HepG2 (cell line): ENCODE measurements around the gene CEP78. TPM values are rescaled to one million over a fixed set of nuclear protein-coding genes. Genes with fewer than 3 reads are reported as not detected.
A peak's percentile ranks its signal among the peaks of the same experiment; 100 is the strongest.

Source experiments
- ATF7 ChIP-seq, 2 experiments: fragments of 450-650 bp in 1 of 2; sonication (generic) in 1 of 2; formaldehyde crosslinking in 1 of 2; IDR thresholded peaks; 2 replicates each; pipeline versions ENCODE4 v1.4.0 to v1.6.1; 2016 to 2020; ENCODE audit warnings: antibody characterized with exemption in 1 of 2, mild to moderate bottlenecking in 1 of 2, missing genetic modification reagents in 1 of 2
- CC2D1A ChIP-seq: sonication (generic); formaldehyde crosslinking; IDR thresholded peaks from 2 replicates; pipeline ENCODE4 v1.8.1; 2023; ENCODE audit warnings: mild to moderate bottlenecking, missing genetic modification reagents
- CREBL2 ChIP-seq: sonication (generic); formaldehyde crosslinking; IDR thresholded peaks from 2 replicates; pipeline ENCODE4 v1.8.1; 2023; ENCODE audit warnings: missing genetic modification reagents, mild to moderate bottlenecking, borderline replicate concordance
- NFAT5 ChIP-seq: sonication (generic); formaldehyde crosslinking; IDR thresholded peaks from 2 replicates; pipeline ENCODE4 v1.4.0; 2020; ENCODE audit warnings: missing genetic modification reagents
- PAXIP1 ChIP-seq: sonication (generic); formaldehyde crosslinking; conservative IDR thresholded peaks from 2 replicates; pipeline ENCODE4 v1.4.0; 2020; ENCODE audit warnings: mild to moderate bottlenecking, missing genetic modification reagents, moderate library complexity
- TMF1 ChIP-seq: sonication (generic); formaldehyde crosslinking; IDR thresholded peaks from 2 replicates; pipeline ENCODE4 v1.8.1; 2022; ENCODE audit warnings: low read depth, missing genetic modification reagents
- UBTF ChIP-seq: sonication (generic); formaldehyde crosslinking; IDR thresholded peaks from 2 replicates; pipeline ENCODE4 v1.4.0; 2020; ENCODE audit warnings: mild to moderate bottlenecking, missing genetic modification reagents
- ZBTB20 ChIP-seq: sonication (generic); formaldehyde crosslinking; IDR thresholded peaks from 2 replicates; pipeline ENCODE4 v1.8.1; 2023; ENCODE audit warnings: missing genetic modification reagents, low read depth, mild to moderate bottlenecking, borderline replicate concordance
- ZNF264 ChIP-seq: sonication (generic); formaldehyde crosslinking; IDR thresholded peaks from 2 replicates; pipeline ENCODE4 v1.4.0; 2020; ENCODE audit warnings: missing genetic modification reagents
- ZNF672 ChIP-seq: sonication (generic); formaldehyde crosslinking; IDR thresholded peaks from 2 replicates; pipeline ENCODE4 v1.8.1; 2022; ENCODE audit warnings: missing genetic modification reagents
- ZNF83 ChIP-seq: sonication (generic); formaldehyde crosslinking; IDR thresholded peaks from 2 replicates; pipeline ENCODE4 v1.4.0; 2020; ENCODE audit warnings: missing genetic modification reagents, mild to moderate bottlenecking, borderline replicate concordance
- polyA plus RNA-seq, 8 experiments: library from polyadenylated mRNA; depleted of rRNA in 3 of 8; stranded (reverse) in 7 of 8; unstranded in 1 of 8; fragments of >200 nt; fragmentation: Illumina TruSeq in 4 of 8; extraction: Trizol in 4 of 8; gene quantifications; 2 replicates each; pipeline versions ENCODE4 v1.2.1 to v1.2.3, GENCODE V29; 2011 to 2016; ENCODE audit warnings: low read depth in 4 of 8, missing spikeins in 1 of 8, mixed read lengths in 1 of 8; ENCODE audit not compliant: insufficient read depth in 1 of 8
- total RNA-seq, 5 experiments: library from RNA; depleted of rRNA; stranded (reverse); fragments of >200 nt; fragmentation: Illumina TruSeq; extraction: Trizol; gene quantifications; 2 replicates each; pipeline ENCODE4 v1.2.3, GENCODE V29; 2016; ENCODE audit warnings: low read depth in 1 of 5
- TF ChIP-seq, protein P1 (sequence below): sonication (generic); formaldehyde crosslinking; IDR thresholded peaks from 2 replicates; pipeline ENCODE4 v1.5.0; 2020; ENCODE audit warnings: missing genetic modification reagents
- TF ChIP-seq, protein P2 (sequence below): sonication (generic); formaldehyde crosslinking; IDR thresholded peaks from 2 replicates; pipeline ENCODE4 v1.5.0; 2020; ENCODE audit warnings: mild to moderate bottlenecking, missing genetic modification reagents

CEP78 gene
- total and polyA plus RNA-seq, 2 of the 13 experiments (the other 11 are each of a cell fraction or from before 2014, with no cell fraction given) = 5.1 to 30.8 TPM

DNA sequence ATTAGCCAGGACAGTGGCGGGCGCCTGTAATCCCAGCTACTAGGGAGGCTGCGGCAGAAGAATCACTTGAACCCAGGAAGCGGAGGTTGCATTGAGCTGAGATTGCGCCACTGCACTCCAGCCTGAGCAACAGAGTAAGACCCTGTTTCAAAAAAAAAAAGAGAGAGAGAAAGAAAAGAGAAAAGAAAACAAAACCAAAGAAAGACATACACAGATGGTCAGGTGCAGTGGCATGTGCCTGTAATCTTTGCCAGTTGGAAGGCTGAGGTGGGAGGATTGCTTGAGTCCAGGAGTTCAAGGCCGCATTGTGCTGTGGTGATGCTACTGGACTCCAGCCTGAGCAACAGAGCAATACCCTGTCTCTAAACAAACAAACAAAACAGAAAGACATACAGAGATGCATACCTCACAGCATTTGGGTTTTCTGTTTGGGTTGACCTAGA, 51.1 kb downstream of the CEP78 start (continued):
- TF ChIP-seq PAXIP1 (CRISPR knock-in tag) (peak; percentile 90), ATF7 (IDR thresholded peaks at IDR 0.05) (peak; percentile 30; the same call in 1 of the 2 replicates), ATF7 (CRISPR knock-in tag; IDR thresholded peaks at IDR 0.05) (0 out of 2 replicates have a peak, but pooled peaks have one; percentile 31), NFAT5 (CRISPR knock-in tag) (no peak), ZNF672 (CRISPR knock-in tag) (no peak), ZNF264 (CRISPR knock-in tag) (0 out of 2 replicates have a peak, but pooled peaks have one; percentile 46), UBTF (CRISPR knock-in tag) (no peak), ZNF83 (CRISPR knock-in tag) (no peak), ZBTB20 (no peak), CREBL2 (CRISPR knock-in tag) (no peak), CC2D1A (CRISPR knock-in tag) (no peak), TMF1 (CRISPR knock-in tag) (no peak)
- TF ChIP-seq, protein P1, sequence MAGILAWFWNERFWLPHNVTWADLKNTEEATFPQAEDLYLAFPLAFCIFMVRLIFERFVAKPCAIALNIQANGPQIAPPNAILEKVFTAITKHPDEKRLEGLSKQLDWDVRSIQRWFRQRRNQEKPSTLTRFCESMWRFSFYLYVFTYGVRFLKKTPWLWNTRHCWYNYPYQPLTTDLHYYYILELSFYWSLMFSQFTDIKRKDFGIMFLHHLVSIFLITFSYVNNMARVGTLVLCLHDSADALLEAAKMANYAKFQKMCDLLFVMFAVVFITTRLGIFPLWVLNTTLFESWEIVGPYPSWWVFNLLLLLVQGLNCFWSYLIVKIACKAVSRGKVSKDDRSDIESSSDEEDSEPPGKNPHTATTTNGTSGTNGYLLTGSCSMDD (CRISPR knock-in tag) = no peak
- TF ChIP-seq, protein P2, sequence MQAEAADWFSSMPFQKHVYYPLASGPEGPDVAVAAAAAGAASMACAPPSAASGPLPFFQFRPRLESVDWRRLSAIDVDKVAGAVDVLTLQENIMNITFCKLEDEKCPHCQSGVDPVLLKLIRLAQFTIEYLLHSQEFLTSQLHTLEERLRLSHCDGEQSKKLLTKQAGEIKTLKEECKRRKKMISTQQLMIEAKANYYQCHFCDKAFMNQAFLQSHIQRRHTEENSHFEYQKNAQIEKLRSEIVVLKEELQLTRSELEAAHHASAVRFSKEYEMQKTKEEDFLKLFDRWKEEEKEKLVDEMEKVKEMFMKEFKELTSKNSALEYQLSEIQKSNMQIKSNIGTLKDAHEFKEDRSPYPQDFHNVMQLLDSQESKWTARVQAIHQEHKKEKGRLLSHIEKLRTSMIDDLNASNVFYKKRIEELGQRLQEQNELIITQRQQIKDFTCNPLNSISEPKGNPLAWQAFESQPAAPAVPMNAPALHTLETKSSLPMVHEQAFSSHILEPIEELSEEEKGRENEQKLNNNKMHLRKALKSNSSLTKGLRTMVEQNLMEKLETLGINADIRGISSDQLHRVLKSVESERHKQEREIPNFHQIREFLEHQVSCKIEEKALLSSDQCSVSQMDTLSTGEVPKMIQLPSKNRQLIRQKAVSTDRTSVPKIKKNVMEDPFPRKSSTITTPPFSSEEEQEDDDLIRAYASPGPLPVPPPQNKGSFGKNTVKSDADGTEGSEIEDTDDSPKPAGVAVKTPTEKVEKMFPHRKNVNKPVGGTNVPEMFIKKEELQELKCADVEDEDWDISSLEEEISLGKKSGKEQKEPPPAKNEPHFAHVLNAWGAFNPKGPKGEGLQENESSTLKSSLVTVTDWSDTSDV (CRISPR knock-in tag) = no peak
